Medulla oblongata (tissue), 1 donor: ENCODE results near the gene POMP.
"Not testable (repeated sequence)": the region's sequence is repeated elsewhere in the genome, so short reads cannot be mapped to it uniquely, and the experiment has no call there.

ENCODE experiments used
- DNase-seq: peaks from one replicate; pipeline ENCODE4 v3.0.0-alpha.2; 2015; ENCODE audit errors: extremely low spot score

POMP gene

DNA sequence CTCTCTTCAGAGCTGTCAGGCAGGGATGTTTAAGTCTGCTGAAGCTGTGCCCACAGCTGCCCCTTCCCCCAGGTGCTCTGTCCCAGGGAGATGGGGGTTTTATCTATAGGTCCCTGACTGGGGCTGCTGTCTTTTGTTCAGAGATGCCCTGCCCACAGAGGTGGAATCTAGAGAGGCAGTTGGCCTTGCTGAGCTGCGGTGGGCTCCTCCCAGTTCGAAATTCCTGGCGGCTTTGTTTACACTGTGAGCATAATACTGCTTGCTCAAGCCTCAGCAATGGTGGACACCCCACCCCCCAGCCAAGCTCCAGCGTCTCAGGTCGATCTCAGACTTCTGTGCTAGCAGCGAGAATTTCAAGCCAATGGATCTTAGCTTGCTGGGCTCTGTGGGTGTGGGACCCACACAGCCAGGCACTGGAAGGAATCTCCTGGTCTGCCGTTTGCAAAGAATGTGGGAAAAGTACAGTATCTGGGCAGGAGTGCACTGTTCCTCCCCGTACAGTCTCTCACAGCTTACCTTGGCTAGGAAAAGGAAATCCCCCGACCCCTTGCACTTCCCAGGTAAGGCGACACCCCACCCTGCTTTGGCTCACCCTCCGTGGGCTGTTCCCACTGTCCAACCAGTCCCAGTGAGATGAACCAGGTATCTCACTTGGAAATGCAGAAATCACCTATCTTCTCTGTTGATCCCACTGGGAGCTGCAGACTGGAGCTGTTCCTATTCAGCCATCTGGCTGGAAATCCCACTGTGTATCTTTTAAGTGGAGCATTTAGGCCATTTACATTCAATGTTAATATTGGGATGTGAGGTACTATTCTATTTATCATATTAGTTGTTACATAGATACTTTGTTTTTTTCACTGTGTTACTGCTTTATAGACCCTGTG, 34.9 kb downstream of the POMP start:
- DNase-seq, result not testable (repeated sequence)

DNA sequence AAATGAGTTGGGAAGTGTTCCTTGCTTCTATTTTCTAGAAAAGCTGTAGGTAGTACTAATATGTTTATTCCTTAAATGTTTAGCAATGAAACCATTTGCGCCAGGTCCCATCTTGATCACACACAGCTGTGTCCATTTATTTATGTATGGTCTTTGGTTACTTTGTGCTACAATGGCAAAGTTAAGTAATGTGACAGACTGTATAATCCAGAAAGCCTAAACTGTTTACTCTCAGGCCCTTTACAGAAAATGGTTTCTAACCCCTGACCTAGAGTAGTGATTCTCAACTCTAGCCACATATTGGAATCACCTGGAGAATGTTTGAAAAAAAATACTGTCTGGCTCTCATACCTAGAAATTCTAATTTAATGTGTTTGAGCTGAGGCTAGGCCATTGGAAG, 38.5 kb downstream of the POMP start:
- no peak for DNase-seq

DNA sequence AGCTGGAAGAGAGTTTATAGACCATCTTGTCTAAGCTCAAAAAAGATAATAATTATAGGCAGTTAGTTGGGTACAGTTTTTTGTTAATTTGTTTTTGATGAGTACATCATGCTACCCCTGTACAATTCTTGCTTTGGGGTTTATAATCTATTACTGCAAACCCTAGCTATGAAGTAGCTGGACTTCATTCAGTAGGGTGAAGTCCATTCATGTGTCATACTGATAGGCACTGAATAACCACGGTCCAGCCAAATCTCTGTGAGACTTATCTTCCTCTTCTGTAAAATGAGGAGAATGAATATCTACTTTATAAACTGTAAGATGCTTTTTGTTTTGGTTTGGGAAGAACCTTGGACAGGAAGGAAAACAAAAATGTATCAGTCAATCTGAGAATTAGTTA, 40.3 kb downstream of the POMP start:
- DNase-seq, result no peak

DNA sequence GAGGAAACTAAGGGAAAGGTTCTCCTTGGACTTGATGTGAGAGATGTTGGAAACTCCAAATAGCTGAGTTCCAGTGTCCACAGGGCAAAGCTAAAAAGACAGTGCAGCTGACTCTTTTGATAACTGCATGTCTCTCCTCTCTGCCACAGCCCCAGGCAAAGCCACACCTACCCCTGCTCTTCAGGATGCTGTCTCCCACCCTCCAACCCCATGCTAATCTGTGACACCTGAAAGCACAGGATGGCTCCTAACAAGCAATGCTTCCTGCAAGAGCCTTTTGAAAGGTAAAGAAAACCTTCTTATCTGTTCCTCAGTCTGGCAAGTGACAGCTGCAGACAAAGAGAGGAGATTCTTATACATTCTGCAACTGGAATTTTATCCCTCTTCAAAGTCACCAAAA, 45.4 kb downstream of the POMP start:
- DNase-seq, result no peak

DNA sequence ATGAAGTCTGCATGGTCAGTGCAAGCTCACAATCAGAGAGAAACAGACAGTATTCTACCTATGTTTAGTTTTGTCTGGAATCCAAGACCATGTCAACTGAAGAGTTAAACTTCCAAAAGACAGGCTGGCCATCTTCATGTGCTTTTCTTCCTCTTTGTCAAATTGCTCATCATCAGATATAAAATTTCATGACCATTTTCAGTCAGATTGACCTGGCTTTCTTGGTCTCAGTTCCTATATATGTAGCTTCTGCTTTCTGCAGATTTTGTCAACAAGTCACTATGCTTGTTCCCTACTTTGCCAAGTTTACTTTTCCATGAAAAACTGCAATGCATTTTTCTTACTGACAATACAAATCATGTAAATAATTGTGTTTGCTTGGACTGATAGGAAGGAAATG, 46.0 kb downstream of the POMP start:
- peak; percentile 15 for DNase-seq

DNA sequence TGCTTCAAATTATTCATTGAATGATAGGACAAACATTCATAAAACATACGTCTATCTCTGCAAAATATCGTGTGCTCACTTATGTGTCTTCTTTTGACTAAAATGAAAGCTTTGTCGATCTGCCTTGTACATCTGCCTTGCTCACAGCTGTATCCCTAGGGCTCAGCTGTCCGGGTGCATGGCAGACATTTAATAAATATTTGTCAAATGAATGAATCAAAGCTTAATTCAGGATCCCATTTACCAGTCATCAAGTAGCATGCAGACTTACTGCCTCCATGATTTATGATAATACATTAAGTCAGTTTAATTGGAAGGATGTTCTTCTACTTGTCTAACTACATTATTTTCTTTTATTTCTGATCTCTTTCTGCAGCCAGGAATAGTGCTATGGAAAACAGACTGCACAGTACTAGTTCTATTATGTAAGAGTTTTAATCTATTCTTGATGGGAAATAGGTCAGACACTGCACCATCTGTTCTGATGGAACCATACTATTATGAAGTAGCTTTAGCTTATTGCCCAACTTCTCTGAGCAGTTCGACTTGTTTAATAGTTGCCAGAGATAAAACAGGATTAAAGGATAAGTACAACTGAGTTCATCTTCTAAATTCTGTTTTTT, 46.6 kb downstream of the POMP start:
- DNase-seq, result peak; percentile 7

DNA sequence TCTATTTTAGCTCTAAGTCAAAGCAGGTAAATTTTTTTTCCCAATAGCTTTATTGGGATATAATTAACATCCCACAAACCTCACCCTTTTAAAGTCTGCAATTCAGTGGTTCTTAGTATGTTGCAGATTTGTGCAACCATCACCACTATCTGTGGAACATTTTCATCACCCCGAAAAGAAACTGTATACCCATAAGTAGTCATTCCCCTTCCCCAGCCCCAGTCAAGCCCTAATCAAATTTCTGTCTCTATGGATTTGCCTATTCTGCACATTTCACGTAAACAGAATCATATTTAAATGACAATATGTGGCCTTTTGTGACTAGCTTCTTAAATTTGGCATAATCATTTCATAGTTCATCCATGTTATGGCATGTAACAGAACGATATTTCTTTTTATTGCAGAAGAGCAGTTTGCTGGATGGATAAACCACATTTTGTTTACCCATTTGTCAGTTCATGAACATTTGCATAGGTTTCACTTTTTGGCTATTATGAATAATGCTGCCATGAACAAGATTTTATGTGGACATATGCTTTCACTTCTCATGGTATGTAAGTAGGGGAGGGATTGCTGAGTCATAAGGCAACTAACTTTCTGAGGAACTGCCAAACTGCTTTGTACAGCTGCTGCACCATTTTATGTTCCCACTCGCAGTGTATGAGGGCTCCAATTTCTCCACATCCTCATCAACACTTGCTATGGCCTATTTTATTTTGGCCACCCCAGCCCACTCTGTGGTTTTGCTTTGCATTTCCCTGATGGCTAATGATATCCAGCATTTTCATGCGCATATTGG, 48.9 kb downstream of the POMP start:
- DNase-seq, result peak; percentile 68

DNA sequence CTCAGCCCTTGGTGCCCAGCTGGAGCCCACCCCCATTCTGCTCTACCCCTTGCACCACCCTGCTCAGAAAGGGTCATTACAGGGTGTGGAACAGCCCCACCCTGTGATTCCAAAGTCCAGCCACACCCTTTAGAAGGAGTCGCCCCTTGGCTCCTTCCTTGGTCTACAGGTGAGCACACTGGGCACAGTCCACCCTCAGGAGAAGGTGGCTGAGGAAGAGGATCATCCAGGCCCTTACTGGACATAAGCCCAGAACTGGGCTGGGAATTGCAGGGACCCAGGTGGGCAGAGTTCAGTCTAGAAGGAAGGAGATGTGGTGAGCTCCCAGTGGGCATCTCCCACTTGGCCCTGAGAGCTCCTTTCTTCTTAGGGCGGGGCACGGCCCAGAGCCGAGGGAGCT, 51.2 kb downstream of the POMP start:
- no peak for DNase-seq

DNA sequence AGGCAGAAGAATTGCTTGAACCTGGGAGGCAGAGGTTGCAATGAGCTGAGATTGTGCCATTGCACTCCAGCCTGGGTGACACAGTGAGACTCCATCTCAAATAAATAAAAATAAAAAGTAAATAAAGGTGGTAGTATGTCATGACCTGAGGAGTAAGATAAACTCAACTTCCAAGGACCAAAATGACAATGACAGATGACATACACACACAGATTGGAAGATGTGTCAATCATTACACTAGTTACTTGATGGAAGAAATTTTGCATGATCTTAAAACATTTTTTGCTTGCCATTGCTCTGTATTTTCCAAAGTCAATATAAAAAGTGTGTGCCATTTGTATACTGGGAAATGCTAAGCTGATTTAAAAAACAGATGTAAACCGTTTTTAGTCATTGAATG, 55.7 kb downstream of the POMP start:
- DNase-seq, result no peak

DNA sequence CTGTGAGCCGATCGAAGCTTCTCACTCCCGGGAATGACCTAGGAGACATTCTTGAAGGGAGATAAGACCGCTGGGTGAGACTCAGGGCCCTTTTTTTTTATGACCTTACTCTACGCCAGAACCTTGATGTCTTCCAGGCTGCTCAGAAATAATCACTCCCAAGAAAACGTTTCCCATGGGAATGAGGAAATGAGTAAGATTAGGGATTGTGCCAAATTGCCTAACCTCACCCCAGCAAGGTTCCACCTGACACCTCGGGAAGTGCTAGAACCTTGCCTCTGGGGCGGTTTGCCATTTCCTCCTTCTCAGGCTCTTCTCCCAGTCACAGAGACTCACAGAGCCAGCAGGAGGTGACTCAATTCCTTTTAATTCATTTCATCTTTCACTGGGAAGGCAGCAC, 57.6 kb downstream of the POMP start:
- peak; percentile 13 for DNase-seq

DNA sequence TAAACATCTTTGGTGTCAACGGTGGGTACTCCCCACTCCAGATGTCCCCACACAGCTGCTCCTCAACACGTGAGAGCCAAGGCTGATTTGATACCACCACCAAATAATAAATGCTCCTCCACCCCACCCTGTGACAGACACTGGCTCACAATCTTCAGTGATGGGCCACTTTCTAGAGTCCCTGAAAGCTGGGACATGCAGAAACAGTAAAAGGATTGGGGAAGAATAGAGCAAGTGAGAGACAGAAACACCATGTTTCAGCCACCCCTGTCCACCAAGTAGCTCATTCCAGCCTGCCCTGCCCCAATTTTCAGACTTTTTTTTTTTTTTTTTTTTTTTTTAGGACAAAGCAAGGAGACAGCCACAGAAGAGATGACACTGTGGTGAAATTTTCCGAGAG, 58.2 kb downstream of the POMP start:
- peak; percentile 14 for DNase-seq

DNA sequence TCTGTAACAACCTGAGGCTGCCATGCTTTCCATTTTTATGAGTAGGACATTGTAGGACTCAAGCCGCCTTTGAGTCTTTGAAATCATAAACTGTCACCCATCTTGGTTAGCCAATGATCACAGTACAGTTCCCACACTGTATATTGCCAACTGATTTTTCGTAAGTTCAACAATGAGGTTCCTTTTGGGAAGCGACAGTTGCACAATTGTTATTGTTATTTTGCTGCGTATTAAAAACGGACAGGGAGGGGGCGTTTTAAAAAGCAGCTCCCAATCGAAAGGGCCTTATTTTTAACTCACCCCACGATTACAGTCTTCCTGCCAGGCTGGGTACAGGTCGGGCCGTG, 59.2 kb downstream of the POMP start:
- peak; percentile 53 for DNase-seq

DNA sequence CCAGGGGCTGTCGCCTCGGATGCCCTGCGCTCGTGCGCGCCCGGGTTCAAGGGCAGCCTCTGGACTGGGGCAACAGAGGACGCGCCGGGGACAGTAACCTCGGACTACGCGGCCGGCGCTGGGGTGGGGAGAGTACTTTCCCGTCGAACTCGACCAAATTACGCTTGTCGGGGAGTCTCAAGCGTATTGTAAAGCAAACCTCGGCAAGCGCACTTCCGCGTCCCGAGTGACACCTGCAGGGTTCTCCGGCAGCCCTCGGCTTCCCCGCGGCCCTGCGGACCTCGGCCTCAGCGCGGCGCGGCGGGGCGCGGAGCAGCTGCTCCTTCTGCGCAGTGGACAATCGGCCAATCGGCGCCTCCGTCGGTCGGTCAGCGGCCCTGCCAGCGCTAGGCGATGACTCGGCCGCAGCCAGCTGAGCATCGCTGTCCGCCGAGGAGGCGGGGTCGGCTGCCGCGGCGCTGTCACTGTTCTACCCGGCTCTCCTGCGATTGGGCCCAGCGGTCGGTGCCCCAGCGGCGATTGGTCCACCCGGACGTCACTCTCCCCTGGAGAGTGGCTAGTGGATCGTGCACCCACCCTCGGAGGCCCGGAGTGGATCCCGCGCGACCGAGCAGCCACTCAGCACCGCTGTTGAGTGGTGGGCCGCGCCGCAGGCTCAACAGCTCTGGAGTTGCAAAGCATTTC, 59.8 kb downstream of the POMP start, which contains the start of gene SLC46A3:
Gene SLC46A3 (minus strand): TSS at position 428 of the 684 bp plus-strand sequence. CDS start 972 bp downstream, outside the sequence.
- peak; percentile 98 for DNase-seq

DNA sequence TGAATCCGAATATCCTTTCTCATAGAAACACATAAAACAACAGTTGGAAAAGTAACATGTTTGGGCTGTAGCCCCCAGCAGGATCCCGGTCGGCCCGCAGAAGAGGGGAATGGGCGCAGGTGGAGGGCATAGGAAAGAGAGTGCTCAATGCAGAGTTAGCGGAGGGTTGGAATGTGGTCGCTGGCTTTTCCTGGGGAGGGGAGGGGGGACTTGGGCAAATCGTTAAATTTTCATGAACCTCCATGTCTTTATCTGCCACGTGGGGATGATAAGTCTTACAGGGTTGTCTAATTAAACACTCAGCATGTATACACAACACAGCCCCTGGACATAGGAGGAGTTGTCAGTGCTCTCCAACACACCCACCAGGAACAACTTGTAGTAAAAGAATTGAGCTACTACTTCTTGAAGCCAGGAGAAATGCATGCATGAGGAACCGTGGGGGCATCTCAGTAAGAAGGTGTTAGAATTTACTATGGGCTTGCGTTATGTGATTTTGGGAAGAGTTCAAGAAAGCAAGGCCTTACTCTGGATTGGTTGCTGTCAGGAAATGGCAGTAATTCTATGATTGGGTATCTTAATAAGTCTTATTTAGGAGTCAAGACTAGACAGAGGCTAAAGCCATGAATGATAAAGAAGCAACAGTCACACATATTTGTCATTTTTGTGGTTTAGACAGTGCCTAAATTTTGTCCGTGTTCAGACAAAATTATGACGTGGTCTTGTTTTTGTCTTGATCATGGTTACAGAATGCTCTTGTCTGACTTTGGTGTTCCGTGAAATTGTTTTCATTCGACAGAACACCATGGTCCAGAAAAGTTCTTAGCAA, 60.5 kb downstream of the POMP start:
- DNase-seq, result no peak

DNA sequence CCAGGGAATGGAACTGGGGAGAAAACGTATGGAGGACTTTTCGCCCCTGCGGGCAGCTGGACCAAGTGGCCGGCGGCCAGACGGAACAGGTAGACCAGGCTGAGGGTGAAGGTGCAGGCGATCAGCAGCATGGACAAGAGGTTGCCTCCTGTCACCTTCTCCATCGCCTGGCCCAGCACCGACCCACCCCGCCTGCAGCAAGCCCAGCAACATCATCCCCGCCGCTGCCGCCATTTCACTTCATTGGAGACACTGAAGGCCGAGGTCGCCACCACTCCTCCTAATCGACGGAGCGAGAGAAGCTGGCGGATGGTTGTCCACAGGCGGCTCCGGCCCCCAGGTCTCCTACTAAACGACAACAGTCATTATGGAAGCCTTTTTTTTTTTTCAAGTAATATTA, 64.9 kb downstream of the POMP start:
- no peak for DNase-seq

DNA sequence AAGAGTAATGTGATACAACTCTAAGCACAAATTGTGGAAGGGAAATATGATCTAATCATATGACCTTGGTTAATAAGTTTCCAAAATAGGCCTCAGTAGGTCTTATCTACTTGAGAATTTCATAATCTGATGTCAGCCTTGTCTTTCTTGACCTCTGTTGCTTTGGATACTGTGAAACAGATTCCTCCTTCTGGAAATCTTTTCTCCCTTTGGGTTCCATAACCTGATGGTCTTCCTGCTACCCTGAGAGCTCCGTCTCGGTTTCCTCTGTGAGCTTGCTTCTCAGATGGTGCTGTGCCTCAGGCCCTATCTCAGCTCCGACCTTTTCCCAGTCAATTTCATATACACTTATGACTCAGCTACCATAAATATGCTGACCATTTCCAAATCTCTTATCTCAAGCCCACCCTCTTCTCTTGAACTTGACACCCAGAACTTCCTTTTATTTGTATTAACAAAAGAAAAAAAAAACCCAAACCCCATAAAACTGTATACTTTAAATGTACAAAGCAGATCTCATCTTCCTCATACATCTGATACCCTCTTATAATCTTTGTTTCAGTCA, 66.2 kb downstream of the POMP start:
- no peak for DNase-seq
